Neuronal stem cell (in vitro differentiated cells): ENCODE measurements around the gene CCDC167.

Experiments used
- DNase-seq: peaks from one replicate; pipeline ENCODE4 v3.0.0-alpha.2; 2013; ENCODE audit warnings: low spot score
- H2AFZ ChIP-seq: one replicate; pipeline ENCODE4 v1.6.1; 2013; ENCODE audit warnings: mild to moderate bottlenecking, low read length, inconsistent platforms
- H2AK5ac ChIP-seq: 2 replicates; pipeline ENCODE4 v1.6.1; 2013; ENCODE audit warnings: low read depth, mild to moderate bottlenecking, inconsistent platforms, low read length, moderate library complexity, mixed read lengths
- H2BK120ac ChIP-seq: 2 replicates; pipeline ENCODE4 v1.6.1; 2013; ENCODE audit warnings: low read depth, mild to moderate bottlenecking, inconsistent platforms, low read length, moderate library complexity, mixed read lengths
- H2BK12ac ChIP-seq: one replicate; pipeline ENCODE4 v1.6.1; 2013; ENCODE audit warnings: low read length, inconsistent platforms
- H2BK15ac ChIP-seq: 2 replicates; pipeline ENCODE4 v1.6.1; 2013; ENCODE audit warnings: mild to moderate bottlenecking, low read length, inconsistent platforms, mixed read lengths
- H2BK5ac ChIP-seq: one replicate; pipeline ENCODE4 v1.6.1; 2013; ENCODE audit warnings: inconsistent platforms, mild to moderate bottlenecking, low read length, moderate library complexity
- H3K14ac ChIP-seq: one replicate; pipeline ENCODE4 v1.6.1; 2013; ENCODE audit warnings: low read length, inconsistent platforms
- H3K18ac ChIP-seq: 2 replicates; pipeline ENCODE4 v1.6.1; 2013; ENCODE audit warnings: low read length, inconsistent platforms
- H3K23ac ChIP-seq: 2 replicates; pipeline ENCODE4 v1.6.1; 2013; ENCODE audit warnings: low read depth, mild to moderate bottlenecking, mixed read lengths, low read length, inconsistent platforms; ENCODE audit not compliant: poor library complexity
- H3K27ac ChIP-seq: replicated peaks from 3 replicates; pipeline ENCODE4 v1.5.1; 2013; ENCODE audit warnings: low read length, inconsistent platforms
- H3K27me3 ChIP-seq, 3 experiments: 2 replicates each; pipeline ENCODE4 v1.6.1; 2013; ENCODE audit warnings: low read length in 3 of 3, mild to moderate bottlenecking in 2 of 3, inconsistent platforms in 1 of 3, low read depth in 1 of 3, mixed read lengths in 1 of 3, moderate library complexity in 1 of 3; ENCODE audit not compliant: control insufficient read depth in 3 of 3, insufficient read depth in 3 of 3
- H3K36me3 ChIP-seq, 2 donors: replicated peaks in 1 of 2; 2 replicates each; pipeline ENCODE4 v1.6.1; 2013; ENCODE audit warnings: low read length in 2 of 2; ENCODE audit not compliant: control insufficient read depth in 2 of 2, insufficient read depth in 2 of 2
- H3K4ac ChIP-seq: 2 replicates; pipeline ENCODE4 v1.6.1; 2013; ENCODE audit warnings: inconsistent platforms, mild to moderate bottlenecking, low read length, moderate library complexity
- H3K4me1 ChIP-seq, 2 donors: 1 replicate in 1 of 2; 2 replicates in 1 of 2; pipeline ENCODE4 v1.6.1; 2013; ENCODE audit warnings: low read length in 2 of 2, low read depth in 1 of 2; ENCODE audit not compliant: control insufficient read depth in 2 of 2, insufficient read depth in 1 of 2
- H3K4me2 ChIP-seq: one replicate; pipeline ENCODE4 v1.6.1; 2013; ENCODE audit warnings: mild to moderate bottlenecking, low read length, inconsistent platforms; ENCODE audit not compliant: insufficient read depth, poor library complexity, severe bottlenecking
- H3K4me3 ChIP-seq, 2 donors: 2 replicates each; pipeline ENCODE4 v1.5.1; 2013; ENCODE audit warnings: low read length in 2 of 2, mild to moderate bottlenecking in 2 of 2, inconsistent platforms in 1 of 2, moderate library complexity in 1 of 2
- H3K79me1 ChIP-seq: one replicate; pipeline ENCODE4 v1.6.1; 2013; ENCODE audit warnings: low read depth, mild to moderate bottlenecking, inconsistent platforms, low read length, moderate library complexity
- H3K9ac ChIP-seq: one replicate; pipeline ENCODE4 v1.6.1; 2013; ENCODE audit warnings: mild to moderate bottlenecking, low read depth, low read length, inconsistent platforms; ENCODE audit not compliant: poor library complexity
- H3K9me3 ChIP-seq, 2 donors: replicated peaks in 1 of 2; 2 replicates each; pipeline versions ENCODE3 to v1.6.1; 2013; ENCODE audit warnings: low read length in 2 of 2, mild to moderate bottlenecking in 2 of 2, inconsistent platforms in 1 of 2, low read depth in 1 of 2, mixed read lengths in 1 of 2, moderate library complexity in 1 of 2; ENCODE audit not compliant: control insufficient read depth in 2 of 2, insufficient read depth in 1 of 2
- H4K8ac ChIP-seq: one replicate; pipeline ENCODE4 v1.6.1; 2013; ENCODE audit warnings: low read depth, mild to moderate bottlenecking, inconsistent platforms, low read length, moderate library complexity
- H4K91ac ChIP-seq: one replicate; pipeline ENCODE4 v1.6.1; 2013; ENCODE audit warnings: low read length, low read depth, mild to moderate bottlenecking, inconsistent platforms; ENCODE audit not compliant: poor library complexity
- WGBS, 2 donors: extraction: QIAGEN DNeasy Blood & Tissue Kit; methylation state at CpG; one replicate each; pipeline ENCODE4 v1.1.7; 2013; ENCODE audit warnings: missing lambda C conversion rate in 2 of 2, mixed read lengths in 1 of 2; ENCODE audit not compliant: insufficient read length in 2 of 2, insufficient replicate concordance in 1 of 2; ENCODE audit errors: extremely low coverage in 2 of 2; 5-methylcytosine and 5-hydroxymethylcytosine counted together

The CCDC167 gene

DNA sequence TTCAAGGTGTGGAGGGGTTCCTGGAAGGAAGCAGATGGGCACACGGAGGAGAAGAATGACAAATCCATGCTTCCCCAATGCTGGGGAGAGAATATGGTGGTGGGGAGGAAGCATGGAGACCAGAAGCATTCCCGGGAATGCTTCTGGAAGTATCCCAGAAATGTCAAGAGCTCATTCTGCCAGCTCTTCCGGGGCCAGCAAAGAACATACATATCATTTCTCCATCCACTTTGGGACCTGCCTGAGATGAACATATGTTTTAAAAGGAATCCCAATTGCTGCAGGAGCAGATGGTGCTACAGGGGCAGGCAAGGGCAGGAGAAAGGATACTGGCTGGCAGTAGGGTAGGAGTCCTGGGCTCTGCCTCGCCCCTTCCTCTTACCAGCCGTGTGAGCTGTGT is 37.9 kb upstream of the CCDC167 start:
- no peak overlapping the region for H3K14ac ChIP-seq
- H2BK5ac ChIP-seq = no peak overlapping the region
- H3K9ac ChIP-seq = no peak overlapping the region
- H3K4ac ChIP-seq = no peak overlapping the region
- H4K91ac ChIP-seq = no peak overlapping the region
- no peaks in the 10 kb centered on the region for H3K36me3 ChIP-seq
- H3K4me2 ChIP-seq = no peak overlapping the region
- no CpG with 5 or more reads among the region's 5 CpGs for WGBS, 2 donors
- H3K4me1 ChIP-seq = peaks cover 11 to 26% of the 10 kb centered on the region in 2 donors
- peak overlapping the region; percentile 82 for H2AK5ac ChIP-seq
- peak overlapping the region; percentile 11 for H3K18ac ChIP-seq
- H2BK12ac ChIP-seq = peak overlapping the region; percentile 8
- no peak overlapping the region for H2BK120ac ChIP-seq
- H3K9me3 ChIP-seq = no peaks in the 10 kb centered on the region
- H3K4me3 ChIP-seq = no peak overlapping the region
- no peak overlapping the region for H2AFZ ChIP-seq
- no peak overlapping the region for H3K23ac ChIP-seq
- H2BK15ac ChIP-seq = peak overlapping the region; percentile 42
- peaks cover 0 to 81% (median 41%) of the 10 kb centered on the region in 3 experiments for H3K27me3 ChIP-seq
- H4K8ac ChIP-seq = no peak overlapping the region
- H3K79me1 ChIP-seq = no peaks in the 10 kb centered on the region
- DNase-seq = no peak
- no peak overlapping the region for H3K27ac ChIP-seq

DNA sequence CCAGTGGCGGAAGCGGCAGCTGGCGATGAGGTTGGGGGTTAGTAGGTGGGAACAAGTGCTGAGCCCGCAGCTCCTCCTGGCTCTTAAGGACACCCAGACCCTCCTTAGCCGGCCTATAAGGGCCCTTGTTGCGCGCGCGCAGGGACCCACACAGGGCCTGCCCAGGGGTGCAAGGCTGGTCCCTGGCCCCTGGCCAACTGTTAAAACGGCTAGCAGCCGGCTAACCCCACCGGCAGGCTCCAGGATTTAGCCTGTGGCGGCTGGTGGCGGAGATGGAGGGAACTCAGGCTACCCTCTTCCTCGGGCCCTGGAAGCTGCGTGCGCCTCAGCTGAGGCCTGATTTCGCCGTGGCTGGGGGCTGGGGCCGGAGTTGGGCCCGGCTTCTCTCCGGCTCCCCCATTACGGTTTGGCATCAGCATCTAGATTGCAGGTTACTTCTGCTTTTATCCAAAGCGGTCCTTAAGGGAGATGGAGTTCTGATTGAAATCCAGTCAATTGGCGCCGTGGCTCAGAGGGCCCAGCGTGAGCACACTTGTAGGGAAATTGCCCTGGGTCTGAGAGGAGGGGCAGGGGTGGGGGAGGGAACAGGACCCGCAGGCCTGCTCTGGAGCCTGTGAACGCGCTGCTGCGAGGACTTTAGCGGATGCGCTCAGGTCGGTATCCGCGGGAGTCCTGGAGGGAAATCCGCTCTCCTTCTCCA is 36.9 kb upstream of the CCDC167 start:
- H3K4ac ChIP-seq = no peak overlapping the region
- H3K14ac ChIP-seq = no peak overlapping the region
- no peak overlapping the region for H4K91ac ChIP-seq
- H2BK12ac ChIP-seq = no peak overlapping the region
- peak overlapping the region; percentile 7 for H4K8ac ChIP-seq
- no peak for DNase-seq
- peak overlapping the region; percentile 42 for H2BK15ac ChIP-seq
- H3K9me3 ChIP-seq = no peaks in the 10 kb centered on the region
- H3K23ac ChIP-seq = no peak overlapping the region
- peak overlapping the region; percentile 90 for H3K4me2 ChIP-seq
- no CpG with 5 or more reads among the region's 37 CpGs for WGBS, 2 donors
- peak overlapping the region; percentile 82 for H2AK5ac ChIP-seq
- peak overlapping the region; percentile 7 to 73 for H3K4me3 ChIP-seq
- H3K9ac ChIP-seq = peak overlapping the region; percentile 36
- no peaks in the 10 kb centered on the region for H3K36me3 ChIP-seq
- H3K4me1 ChIP-seq = peaks cover 11 to 26% of the 10 kb centered on the region in 2 donors
- H3K79me1 ChIP-seq = no peaks in the 10 kb centered on the region
- H3K27ac ChIP-seq = no peak overlapping the region
- H2BK120ac ChIP-seq = no peak overlapping the region
- H3K18ac ChIP-seq = peak overlapping the region; percentile 73
- H2AFZ ChIP-seq = peak overlapping the region; percentile 69
- H3K27me3 ChIP-seq = peaks cover 0 to 83% (median 41%) of the 10 kb centered on the region in 3 experiments
- H2BK5ac ChIP-seq = no peak overlapping the region

DNA sequence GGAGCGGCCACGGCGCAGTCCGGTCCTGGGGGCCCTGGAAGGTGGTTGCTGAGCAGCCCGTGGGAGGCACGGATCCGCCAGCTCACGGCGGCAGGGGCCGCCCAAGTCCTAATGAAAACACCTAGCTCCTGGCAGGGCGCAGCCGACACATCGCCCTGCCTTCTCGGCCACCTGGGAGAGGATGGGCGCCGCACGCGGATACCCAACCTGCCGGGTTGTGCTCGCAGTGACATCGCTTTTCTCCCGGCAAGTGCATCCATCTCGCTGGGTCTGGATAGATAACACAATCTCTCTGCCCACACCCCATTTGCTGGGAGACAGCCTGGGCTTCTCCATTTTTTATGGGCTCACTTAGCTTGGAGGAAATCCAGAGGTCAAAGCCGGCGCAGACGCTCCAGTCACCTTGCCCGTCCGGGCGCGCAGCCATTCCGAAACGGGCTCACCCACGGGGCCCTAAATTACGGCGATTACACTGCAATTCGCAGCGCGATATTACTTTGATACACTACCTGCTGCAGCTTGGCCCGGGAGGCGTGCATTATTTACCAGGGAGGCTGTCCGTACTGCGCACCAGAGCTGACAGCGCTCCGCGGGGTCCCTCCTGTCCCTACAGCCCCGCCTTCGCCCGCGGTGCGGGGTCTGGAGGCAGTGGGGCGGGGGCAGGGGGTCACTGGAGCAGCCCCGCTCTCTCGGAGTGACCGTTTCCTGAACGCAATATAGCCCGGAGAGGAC is 36.2 kb upstream of the CCDC167 start:
- Histone ChIP-seq H4K8ac (no peak overlapping the region), H3K9me3 (no peaks in the 10 kb centered on the region), H2BK5ac (no peak overlapping the region), H3K23ac (no peak overlapping the region), H2AFZ (peak overlapping the region; percentile 69), H3K18ac (peak overlapping the region; percentile 46), H3K4me1 (peaks cover 11 to 26% of the 10 kb centered on the region in 2 donors), H3K27me3 (peaks cover 0 to 83% (median 41%) of the 10 kb centered on the region in 3 experiments), H4K91ac (no peak overlapping the region), H2AK5ac (no peak overlapping the region), H3K36me3 (no peaks in the 10 kb centered on the region), H3K4me3 (peak overlapping the region; percentile 7 to 73), H3K27ac (no peak overlapping the region), H3K4ac (no peak overlapping the region), H2BK12ac (no peak overlapping the region), H2BK15ac (no peak overlapping the region), H3K79me1 (no peaks in the 10 kb centered on the region), H3K4me2 (peak overlapping the region; percentile 90), H3K9ac (no peak overlapping the region), H2BK120ac (no peak overlapping the region), H3K14ac (no peak overlapping the region)
- DNase-seq = no peak
- no CpG with 5 or more reads among the region's 56 CpGs for WGBS, 2 donors

DNA sequence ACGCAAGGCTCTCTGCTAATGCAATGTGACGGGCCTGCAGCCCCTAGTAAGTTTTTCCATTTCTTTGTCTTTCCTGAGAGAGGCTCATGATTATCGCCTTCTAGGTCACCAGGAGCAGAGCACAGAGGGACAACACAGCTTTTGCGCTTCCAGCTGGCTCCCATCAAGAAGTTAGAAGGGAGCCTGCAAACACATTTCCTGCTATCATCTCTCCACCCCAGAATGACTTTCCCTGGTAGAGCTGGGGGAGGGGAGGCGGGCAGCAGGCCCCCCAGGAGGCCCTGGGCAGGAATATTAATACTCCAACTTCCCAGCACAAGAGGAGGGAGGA is 35.7 kb upstream of the CCDC167 start:
- Histone ChIP-seq H3K4me1 (peaks cover 11 to 26% of the 10 kb centered on the region in 2 donors), H2BK15ac (no peak overlapping the region), H2BK120ac (no peak overlapping the region), H3K14ac (no peak overlapping the region), H4K8ac (no peak overlapping the region), H2BK5ac (no peak overlapping the region), H2AFZ (peak overlapping the region; percentile 69), H4K91ac (no peak overlapping the region), H3K4me2 (peak overlapping the region; percentile 90), H3K27ac (no peak overlapping the region), H3K9me3 (no peaks in the 10 kb centered on the region), H3K4me3 (peak overlapping the region in 1 of 2 donors; percentile 7), H2AK5ac (no peak overlapping the region), H3K27me3 (peaks cover 0 to 87% (median 41%) of the 10 kb centered on the region in 3 experiments), H3K18ac (peak overlapping the region; percentile 46), H2BK12ac (no peak overlapping the region), H3K4ac (no peak overlapping the region), H3K36me3 (no peaks in the 10 kb centered on the region), H3K23ac (no peak overlapping the region), H3K9ac (no peak overlapping the region), H3K79me1 (no peaks in the 10 kb centered on the region)
- no CpG with 5 or more reads among the region's 5 CpGs for WGBS, 2 donors
- no peak for DNase-seq
